K562 (cell line): Measurements from ENCODE around the gene BTBD17. TPM values are rescaled to one million over a fixed set of nuclear protein-coding genes. Genes with fewer than 3 reads are reported as not detected.

Experiments used
- GATA2 ChIP-seq: sonication (generic); formaldehyde crosslinking; IDR thresholded peaks from 2 replicates; pipeline ENCODE4 v1.4.0; 2020; ENCODE audit warnings: mild to moderate bottlenecking, missing genetic modification reagents
- HMGN3 ChIP-seq: IDR thresholded peaks from 2 replicates; pipeline ENCODE4 v1.6.1; 2011; ENCODE audit warnings: borderline replicate concordance, low read depth, mild to moderate bottlenecking, mixed read lengths, low read length; ENCODE audit not compliant: insufficient read length; ENCODE audit errors: extremely low read depth
- RBFOX2 ChIP-seq: fragments of 200-400 bp; formaldehyde crosslinking; IDR thresholded peaks from 2 replicates; pipeline ENCODE4 v1.6.1; 2017; ENCODE audit warnings: low read depth, mild to moderate bottlenecking, low read length, moderate library complexity
- RHOXF2B ChIP-seq: fragments of 250-450 bp; sonication (Bioruptor Pico); conservative IDR thresholded peaks from 2 replicates; pipeline ENCODE4 v1.5.1; 2021
- TAF7 ChIP-seq: fragments of 450-650 bp; IDR thresholded peaks from 2 replicates; pipeline ENCODE4 v1.6.1; 2016; ENCODE audit warnings: missing genetic modification characterization, missing compliant biosample characterization
- TBL1XR1 ChIP-seq, 2 experiments: IDR thresholded peaks; 2 replicates each; pipeline ENCODE4 v1.6.1; 2012; ENCODE audit warnings: improper control_type of control experiment in 2 of 2, low read length in 2 of 2, mild to moderate bottlenecking in 1 of 2
- WHSC1 ChIP-seq: IDR thresholded peaks from one replicate; pipeline ENCODE4 v1.6.1; 2012; ENCODE audit warnings: low read length, control low read depth, inconsistent platforms
- ZKSCAN1 ChIP-seq: fragments of 150-350 bp; IDR thresholded peaks from 2 replicates; pipeline ENCODE4 v1.6.1; 2016; ENCODE audit warnings: low read depth, low read length
- ZNF507 ChIP-seq: conservative IDR thresholded peaks from 2 replicates; pipeline ENCODE4 v1.6.1; 2017; ENCODE audit warnings: missing genetic modification characterization, missing compliant biosample characterization
- ZNF695 ChIP-seq: fragments of 450-650 bp; formaldehyde crosslinking; IDR thresholded peaks from 2 replicates; pipeline ENCODE4 v1.4.0; 2020; ENCODE audit warnings: mild to moderate bottlenecking, moderate library complexity
- polyA plus RNA-seq, 8 experiments: library from polyadenylated mRNA; depleted of rRNA in 4 of 8; stranded (reverse) in 5 of 8; unstranded in 3 of 8; fragments of >200 nt; fragmentation: Nextera tagmentation in 2 of 8; fragmentation: Illumina TruSeq in 1 of 8; extraction: Ambion mirVana in 2 of 8; extraction: Trizol in 1 of 8; gene quantifications; 2 replicates each; pipeline versions ENCODE4 v1.2.1 to v1.2.3, GENCODE V29; 2011 to 2014; ENCODE audit warnings: inconsistent platforms in 1 of 8, missing spikeins in 1 of 8
- total RNA-seq, 7 experiments: library from RNA; depleted of rRNA in 6 of 7; stranded (reverse); fragments of >200 nt in 6 of 7; fragmentation: Illumina TruSeq in 2 of 7; extraction: Trizol in 2 of 7; gene quantifications; 2 replicates each; pipeline versions ENCODE4 v1.2.1 to v1.2.3, GENCODE V29; 2011 to 2021; ENCODE audit warnings: low replicate concordance in 1 of 7
- TF ChIP-seq, protein P1 (sequence below): fragments of 200-800 bp; sonication (Bioruptor generic); IDR thresholded peaks from 2 replicates; pipeline ENCODE4 v1.6.1; 2017; ENCODE audit warnings: missing genetic modification characterization, missing compliant biosample characterization
- TF ChIP-seq, protein P2 (sequence below), 2 experiments: fragments of 450-650 bp; IDR thresholded peaks; 2 replicates each; pipeline ENCODE4 v1.6.1; 2016; ENCODE audit warnings: mild to moderate bottlenecking in 2 of 2, borderline replicate concordance in 1 of 2, low read depth in 1 of 2, moderate library complexity in 1 of 2
- TF ChIP-seq, protein P3 (sequence below): sonication (generic); formaldehyde crosslinking; IDR thresholded peaks from 2 replicates; pipeline ENCODE4 v1.9.0; 2022; ENCODE audit warnings: mild to moderate bottlenecking, missing genetic modification reagents

Gene BTBD17
- total and polyA plus RNA-seq, 9 of the 15 experiments (the other 6 are each of a cell fraction or from before 2014, with no cell fraction given): not detected

GRCh38 chr17:74332763-74333283 is 28.8 kb downstream of the BTBD17 start (continued):
- TF ChIP-seq, protein P1, sequence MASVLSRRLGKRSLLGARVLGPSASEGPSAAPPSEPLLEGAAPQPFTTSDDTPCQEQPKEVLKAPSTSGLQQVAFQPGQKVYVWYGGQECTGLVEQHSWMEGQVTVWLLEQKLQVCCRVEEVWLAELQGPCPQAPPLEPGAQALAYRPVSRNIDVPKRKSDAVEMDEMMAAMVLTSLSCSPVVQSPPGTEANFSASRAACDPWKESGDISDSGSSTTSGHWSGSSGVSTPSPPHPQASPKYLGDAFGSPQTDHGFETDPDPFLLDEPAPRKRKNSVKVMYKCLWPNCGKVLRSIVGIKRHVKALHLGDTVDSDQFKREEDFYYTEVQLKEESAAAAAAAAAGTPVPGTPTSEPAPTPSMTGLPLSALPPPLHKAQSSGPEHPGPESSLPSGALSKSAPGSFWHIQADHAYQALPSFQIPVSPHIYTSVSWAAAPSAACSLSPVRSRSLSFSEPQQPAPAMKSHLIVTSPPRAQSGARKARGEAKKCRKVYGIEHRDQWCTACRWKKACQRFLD (CRISPR knock-in tag): peak; percentile 64; the same call in 1 of the 2 replicates
- TF ChIP-seq RBFOX2 (no peak; the same call in 1 of the 2 replicates), TAF7 (tag) (no peak), GATA2 (peak; percentile 94), WHSC1 (no peak), ZNF507 (tag) (no peak), ZNF695 (no peak), RHOXF2B (CRISPR knock-in tag) (no peak), TBL1XR1 (IDR thresholded peaks at IDR 0.05; ENCODE audit: low read length in 2 of 2) (peak in 1 of 2 experiments; percentile 68; a peak in 1 of 4 replicates), HMGN3 (no peak), ZKSCAN1 (no peak)
- TF ChIP-seq, protein P2, sequence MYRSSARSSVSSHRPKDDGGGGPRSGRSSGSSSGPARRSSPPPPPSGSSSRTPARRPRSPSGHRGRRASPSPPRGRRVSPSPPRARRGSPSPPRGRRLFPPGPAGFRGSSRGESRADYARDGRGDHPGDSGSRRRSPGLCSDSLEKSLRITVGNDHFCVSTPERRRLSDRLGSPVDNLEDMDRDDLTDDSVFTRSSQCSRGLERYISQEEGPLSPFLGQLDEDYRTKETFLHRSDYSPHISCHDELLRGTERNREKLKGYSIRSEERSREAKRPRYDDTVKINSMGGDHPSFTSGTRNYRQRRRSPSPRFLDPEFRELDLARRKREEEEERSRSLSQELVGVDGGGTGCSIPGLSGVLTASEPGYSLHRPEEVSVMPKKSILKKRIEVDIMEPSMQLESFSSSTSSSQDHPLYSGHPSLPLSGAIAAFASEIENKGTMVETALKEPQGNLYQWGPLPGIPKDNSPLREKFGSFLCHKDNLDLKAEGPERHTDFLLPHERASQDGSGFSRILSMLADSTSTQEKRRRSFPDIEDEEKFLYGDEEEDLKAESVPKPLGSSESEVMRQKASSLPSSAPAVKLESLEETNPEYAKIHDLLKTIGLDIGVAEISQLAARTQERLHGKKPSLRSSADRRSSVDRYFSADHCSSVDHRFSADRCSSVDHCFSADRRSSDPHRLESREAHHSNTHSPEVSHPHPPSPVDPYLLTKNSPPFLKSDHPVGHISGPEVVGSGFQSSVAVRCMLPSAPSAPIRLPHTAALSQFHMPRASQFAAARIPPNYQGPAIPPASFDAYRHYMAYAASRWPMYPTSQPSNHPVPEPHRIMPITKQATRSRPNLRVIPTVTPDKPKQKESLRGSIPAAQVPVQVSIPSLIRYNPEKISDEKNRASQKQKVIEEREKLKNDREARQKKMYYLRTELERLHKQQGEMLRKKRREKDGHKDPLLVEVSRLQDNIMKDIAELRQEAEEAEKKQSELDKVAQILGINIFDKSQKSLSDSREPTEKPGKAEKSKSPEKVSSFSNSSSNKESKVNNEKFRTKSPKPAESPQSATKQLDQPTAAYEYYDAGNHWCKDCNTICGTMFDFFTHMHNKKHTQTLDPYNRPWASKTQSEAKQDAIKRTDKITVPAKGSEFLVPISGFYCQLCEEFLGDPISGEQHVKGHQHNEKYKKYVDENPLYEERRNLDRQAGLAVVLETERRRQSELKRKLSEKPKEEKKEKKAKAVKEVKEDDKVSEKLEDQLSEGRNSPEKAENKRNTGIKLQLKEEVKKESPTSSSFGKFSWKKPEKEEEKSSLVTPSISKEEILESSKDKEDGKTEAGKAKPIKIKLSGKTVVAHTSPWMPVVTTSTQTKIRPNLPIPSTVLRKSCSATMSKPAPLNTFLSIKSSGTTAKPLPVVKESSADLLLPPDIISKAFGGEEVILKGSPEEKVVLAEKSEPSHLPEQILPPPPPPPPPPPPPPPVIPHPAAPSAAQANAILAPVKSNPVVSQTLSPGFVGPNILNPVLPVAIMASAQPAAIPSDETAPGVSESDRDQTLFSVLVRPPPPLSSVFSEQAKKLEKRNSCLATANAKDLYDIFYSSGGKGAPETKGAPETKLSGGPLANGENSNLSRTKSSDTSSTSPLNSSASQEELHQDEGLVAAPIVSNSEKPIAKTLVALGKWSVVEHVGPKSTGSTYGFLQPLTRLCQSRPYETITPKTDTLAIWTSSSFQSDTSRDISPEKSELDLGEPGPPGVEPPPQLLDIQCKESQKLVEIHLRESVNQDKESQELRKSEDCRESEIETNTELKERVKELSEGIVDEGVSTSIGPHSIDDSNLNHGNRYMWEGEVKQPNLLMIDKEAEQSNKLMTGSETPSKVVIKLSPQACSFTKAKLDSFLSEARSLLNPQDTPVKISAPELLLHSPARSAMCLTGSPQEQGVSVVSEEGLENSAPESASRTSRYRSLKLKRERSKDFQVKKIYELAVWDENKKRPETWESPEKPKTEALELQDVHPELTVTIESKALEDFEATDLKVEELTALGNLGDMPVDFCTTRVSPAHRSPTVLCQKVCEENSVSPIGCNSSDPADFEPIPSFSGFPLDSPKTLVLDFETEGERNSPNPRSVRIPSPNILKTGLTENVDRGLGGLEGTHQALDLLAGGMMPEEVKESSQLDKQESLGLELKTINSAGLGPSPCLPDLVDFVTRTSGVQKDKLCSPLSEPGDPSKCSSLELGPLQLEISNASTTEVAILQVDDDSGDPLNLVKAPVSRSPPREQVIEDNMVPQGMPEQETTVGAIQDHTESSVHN (IDR thresholded peaks at IDR 0.05; ENCODE audit: borderline replicate concordance in 1 of 2, low read depth in 1 of 2): no peak
- TF ChIP-seq, protein P3, sequence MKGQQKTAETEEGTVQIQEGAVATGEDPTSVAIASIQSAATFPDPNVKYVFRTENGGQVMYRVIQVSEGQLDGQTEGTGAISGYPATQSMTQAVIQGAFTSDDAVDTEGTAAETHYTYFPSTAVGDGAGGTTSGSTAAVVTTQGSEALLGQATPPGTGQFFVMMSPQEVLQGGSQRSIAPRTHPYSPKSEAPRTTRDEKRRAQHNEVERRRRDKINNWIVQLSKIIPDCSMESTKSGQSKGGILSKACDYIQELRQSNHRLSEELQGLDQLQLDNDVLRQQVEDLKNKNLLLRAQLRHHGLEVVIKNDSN (CRISPR knock-in tag): 0 out of 2 replicates have a peak, but pooled peaks have one; percentile 7
